Activated CD8-positive, alpha-beta memory T cell treated with anti-CD3 and anti-CD28 coated beads, Interleukin-2, amount 50 U/mL, for 24 hours (primary cell): ENCODE data around the gene LMNB1.

ENCODE experiments used
- DNase-seq: peaks from one replicate; pipeline ENCODE4 v3.0.0-alpha.2; 2020; ENCODE audit errors: extremely low read depth

LMNB1 gene

DNA sequence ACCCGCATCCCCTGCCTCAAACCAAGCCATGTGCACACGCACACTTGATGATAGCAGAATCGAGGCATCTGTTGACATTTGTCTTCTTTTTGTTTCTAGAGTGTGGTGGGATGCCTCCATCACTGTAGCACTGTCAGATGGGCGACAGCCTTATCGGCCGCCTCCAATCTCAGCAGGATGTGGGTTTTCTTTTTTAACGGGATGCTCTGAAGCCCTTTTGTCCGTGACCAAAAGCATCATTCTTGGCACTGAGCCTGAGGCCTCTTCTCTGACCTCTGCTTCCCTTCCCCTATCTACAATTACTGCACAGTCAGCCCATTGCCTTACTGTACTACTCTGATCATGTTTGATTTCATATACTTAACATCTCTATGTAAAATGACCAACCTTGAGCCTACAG, 78.3 kb downstream of the LMNB1 start:
- no peak for DNase-seq

DNA sequence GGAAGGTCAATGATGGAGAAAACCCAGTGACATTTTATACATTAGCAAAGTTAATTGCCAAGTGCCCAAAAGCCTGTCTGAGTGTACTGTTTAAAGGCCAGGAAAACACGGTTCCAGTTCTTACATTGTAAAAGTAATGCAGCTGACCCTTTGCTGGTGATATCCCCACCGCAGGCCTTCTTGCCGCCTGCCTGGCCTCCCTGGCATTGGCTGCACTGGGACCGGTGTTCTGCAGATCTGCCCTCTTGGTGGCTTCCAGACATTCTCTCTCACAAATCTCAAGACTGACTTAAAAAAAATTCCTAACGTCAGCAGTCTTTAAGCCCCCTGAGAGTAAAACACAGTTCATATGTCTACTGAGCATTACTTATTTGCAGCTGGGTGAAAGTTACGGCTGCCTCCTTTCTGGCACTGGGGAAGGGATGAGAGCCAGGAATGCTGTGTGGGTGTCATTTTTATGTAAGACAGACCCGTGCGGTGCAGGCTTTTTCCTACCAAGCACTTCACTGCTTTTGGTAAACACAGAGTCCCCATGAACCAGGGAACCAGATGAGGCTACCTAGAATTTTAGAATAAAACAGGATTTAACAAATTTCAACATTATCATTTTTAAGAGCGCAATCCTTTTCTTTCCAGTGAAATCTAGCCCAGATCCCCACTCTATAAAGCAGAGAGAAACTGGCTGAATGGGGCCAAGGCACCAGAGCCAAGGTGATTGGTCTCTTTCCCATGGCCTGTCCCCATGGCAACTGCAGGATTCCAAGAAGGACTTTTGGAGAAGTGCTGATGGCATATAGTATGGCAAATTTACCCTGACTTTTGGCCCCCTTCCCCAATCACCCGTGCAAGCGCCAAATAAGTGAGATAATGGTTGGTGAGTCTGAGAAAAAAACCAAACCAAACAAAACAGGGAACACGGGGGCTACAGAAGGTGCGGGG, 80.8 kb downstream of the LMNB1 start:
- DNase-seq = no peak

DNA sequence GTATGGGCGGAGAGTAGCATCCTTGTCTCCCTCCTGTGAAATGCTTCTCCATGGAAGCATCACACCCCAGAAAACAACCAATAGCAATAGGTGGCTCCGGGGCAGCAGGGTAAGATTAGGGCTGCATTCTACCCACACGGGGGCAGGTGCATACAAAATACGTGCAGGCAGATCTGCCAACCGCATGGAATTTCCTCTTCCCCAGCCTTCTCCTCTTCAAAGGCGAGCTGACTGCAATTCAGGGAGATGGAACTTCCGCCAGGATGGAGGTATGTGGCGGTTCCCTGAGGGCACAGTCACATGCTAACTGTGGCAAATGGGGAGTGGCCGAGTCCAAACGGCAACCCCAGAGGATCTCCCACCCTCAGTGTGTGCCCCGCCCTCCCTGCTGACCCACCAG, 81.5 kb downstream of the LMNB1 start:
- no peak for DNase-seq

DNA sequence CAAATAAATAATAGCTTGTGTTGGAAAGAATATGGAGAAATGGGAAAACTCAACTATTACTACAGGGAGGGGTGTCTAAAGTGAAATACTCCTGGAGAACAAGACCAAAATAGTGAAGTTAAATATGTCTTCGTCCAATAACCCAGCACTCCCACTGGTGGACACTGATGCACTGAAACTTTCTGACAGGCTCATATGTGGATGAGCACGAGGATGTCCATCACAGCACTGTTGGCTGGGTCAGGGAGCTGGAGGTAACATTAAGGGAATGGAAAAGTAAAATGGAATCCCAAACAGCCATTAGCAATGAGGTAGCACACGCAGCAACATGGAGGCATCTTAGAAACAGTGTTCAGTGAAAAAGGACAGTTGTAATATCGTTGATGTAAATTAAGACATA, 86.5 kb downstream of the LMNB1 start:
- DNase-seq = no peak

DNA sequence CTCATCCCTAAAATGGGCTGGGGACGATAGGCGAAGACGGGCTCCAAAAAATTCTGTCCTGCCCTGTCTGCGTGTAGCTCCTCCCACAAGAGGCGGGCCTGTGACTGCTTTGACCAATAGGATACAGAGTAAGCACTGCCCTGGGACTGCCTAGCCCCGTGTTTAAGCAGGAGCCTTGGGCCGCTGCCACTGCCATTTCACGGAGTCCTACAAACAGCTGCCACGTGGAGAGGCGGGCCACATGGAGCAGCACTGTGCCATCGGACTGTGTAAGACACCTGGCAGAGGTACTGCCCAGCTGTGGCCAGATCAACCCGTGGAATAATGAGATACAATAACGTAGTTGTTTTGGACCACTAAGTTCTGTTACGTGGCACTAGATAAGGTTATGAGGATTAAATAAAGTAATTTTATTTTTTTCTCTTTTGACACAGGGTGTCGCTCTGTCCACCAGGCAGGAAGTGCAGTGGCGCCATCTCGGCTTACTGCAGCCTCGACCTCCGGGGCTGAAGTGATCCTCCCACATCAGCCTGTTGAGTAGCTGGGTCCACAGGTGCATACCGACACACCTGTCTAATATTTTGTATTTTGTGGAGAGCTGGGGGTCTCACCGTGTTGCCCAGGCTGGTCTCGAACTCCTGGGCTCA, 87.2 kb downstream of the LMNB1 start:
- DNase-seq = no peak

DNA sequence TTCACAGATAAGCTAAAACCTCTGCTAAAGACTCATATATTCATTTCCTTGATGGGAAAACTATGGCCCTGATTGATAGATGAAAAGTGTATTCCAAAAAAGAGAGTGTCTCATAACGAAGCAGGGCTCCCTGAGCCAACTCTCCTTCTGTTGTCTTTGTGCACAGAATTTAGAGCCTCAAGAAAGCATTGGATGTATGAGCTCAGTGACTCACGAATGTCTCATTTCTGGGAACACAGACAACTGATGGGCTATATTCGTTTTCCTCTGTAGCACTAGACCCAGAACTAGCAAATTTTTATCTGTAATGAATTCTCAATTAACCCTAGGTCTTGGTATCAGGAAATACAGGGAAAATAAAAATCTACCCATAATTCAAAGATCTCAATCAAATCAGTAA, 88.4 kb downstream of the LMNB1 start:
- no peak for DNase-seq

DNA sequence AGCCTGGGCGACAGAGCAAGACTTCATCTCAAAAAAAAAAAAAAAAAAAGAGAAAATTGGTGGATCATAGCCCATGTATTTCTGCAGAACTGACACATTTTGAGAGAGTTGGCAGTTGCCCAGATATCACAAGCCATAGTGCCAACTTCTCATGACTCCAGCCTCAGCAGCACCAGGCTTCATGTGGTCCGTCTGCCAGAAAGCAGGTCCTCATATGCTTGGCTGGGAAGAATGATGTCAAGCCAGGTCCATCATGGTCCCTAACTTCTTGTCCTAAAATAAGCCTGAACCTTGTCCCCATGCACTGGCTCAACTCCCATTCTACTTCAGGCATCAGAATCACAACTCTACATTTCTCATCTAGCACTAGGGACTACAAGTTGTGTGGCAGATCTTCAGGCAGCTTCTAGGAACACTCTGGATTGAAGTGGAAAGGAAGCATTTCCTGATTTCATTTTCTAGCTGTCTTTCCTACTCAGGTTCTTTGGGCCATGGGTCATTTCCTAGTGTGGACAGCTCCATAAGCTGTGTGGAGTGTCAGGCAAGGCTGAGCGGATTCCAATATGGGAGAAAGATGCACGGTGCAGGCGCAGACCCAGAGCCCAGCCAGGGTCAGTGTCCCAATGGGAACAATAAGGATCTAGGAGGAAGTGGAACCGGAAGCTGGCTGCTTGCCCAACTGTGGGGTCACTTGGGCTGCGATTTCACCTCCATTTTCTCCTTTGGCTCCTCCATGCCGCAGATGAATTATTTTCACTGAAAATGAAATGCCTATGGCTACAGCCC, 90.1 kb downstream of the LMNB1 start:
- DNase-seq = no peak

DNA sequence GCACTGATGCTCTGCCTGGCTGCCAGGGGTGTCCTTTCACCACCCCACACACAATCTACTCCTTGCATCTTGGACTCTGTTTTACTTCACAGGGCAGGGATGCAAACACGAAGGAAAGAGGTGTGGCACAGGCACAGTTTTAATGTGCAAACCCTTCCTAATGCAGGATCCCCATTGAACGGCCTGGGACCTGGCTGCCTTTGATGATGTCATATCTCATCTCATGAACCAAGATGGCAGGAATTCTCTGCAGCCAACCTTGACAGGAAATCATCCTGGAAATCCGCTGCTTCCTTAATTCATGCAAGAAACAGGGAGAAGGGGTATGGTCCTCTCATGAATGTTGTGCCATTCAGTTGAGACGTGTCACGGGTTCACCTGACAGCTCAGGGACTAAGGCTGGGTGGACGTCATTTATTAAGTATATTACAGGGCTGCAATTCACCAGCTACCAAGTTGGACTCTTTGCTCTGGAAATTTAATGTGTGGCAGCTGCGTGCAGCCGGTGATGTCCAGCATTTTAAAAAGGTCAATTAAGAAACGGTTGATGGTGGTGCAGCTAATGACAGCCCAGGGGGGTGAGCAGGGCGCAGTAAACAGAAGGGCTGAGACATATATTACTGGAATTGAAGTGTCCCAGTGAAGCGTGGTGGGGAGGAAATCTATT, 91.5 kb downstream of the LMNB1 start:
- DNase-seq = no peak

DNA sequence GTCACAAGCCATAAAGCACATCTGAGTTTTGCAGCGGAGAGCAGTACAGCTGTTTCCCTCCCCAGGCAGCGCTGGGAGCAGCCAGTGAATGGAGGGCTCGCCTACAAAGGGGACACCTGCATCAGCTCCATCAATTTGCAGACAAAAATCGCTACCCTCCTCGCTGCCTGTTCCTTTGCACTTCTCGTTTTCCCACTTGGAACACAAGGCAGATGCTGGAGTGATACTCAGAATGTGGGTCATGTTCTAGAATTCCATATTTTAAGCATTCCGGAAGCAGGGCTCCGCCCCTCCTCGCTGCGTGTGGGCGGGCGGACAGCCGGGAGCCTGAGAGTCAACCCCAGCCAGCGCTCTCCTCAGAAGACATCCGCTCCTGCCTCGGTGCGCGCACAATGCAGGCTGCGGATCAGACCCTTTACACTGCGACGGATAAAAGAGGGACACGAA, 92.1 kb downstream of the LMNB1 start:
- no peak for DNase-seq

DNA sequence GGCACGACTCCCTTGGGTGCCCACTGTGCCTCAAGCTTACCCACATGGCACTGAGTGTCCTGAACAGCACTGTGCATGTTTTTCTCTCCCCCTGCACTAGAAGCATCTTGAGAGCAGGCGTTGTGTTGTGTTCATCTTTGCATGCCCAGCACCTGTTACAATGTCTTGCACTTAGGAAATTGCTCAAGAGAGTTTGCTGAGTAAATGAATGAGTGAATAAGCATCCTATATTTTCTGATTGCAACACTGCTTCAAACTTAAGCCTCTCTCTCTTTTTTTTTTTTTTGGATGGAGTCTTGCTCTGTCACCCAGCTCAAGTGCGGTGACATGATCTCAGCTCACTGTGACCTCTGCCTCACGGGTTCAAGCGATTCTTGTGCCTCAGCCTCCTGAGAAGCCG, 94.5 kb downstream of the LMNB1 start:
- no peak for DNase-seq

DNA sequence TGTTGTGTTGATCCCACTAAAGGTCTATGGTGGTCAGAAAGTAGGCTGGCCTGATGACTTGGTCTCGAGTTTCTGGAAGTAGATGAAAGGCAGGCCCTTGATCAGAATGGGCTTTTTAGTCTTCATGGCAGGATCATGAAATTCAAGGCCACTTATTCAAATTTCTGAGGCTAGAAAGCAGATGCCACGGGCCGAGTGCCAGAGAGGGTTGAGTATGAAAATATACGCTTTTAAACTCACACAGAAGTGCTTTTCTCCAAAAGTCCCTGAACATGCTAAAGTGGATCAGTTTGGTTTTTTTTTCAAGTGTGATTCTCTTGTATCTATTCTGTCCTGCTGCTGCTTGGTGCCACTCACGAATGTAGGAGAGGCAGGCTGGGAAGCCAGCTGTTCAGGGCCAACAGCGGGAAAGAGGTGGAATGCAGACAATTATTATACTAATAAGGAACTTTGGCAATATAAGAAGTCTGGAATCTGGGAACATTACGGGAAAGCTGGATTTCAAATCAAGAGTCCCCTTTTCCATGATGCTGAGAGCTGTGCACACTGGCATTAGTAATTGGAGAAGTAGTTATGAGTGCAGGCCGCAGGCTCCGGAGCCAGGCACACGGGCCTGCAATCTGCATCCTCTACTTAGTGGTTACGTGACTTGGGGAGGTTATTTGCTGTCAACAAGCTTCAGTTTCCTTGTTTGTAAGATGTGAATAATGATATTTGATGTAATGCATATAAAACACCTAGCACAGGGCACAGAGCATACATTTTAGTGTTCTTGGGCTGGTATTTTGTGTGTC, 95.8 kb downstream of the LMNB1 start:
- no peak for DNase-seq

DNA sequence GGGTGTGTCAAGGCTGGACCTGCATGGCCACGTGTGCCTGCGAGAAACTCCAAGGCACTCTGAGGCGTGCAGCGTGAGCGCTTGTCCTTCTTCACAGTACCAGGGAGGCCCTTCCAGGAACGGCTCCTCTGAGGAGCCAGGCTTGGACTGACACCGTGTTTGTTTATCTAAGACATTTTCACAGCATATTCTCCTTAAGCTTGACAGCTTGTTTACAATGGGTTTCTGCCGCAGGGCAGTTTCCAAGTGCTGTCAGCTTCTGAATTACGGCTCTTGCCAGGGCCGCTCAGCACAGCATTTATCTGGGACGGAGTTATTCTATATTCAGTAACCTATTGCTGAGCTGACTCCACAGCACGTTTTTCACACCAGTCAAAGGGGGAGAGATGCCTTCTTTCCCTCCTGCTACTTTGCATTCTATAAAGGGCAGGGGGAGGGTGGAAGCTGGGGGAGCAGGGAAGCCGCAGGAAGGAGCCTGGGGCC, 98.4 kb downstream of the LMNB1 start:
- no peak for DNase-seq

DNA sequence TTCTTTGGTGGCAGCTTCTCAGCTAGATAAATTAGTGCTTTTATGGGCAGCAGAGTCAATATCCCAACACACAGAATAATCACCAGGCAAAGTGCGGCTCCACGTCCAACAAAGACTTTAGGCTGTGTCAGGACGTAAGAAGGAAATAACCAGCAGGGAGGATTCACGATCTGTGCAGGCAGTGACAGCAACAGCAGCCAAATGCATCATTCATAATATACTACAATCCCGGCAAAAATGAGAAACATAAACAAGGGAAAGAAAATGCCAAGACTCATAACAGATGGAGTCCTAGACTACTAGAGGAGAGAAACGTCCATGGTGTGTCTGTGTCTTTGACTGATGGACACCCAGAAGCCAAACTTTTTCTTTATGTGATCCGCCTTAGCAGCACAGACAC, 100.7 kb downstream of the LMNB1 start:
- DNase-seq = no peak

DNA sequence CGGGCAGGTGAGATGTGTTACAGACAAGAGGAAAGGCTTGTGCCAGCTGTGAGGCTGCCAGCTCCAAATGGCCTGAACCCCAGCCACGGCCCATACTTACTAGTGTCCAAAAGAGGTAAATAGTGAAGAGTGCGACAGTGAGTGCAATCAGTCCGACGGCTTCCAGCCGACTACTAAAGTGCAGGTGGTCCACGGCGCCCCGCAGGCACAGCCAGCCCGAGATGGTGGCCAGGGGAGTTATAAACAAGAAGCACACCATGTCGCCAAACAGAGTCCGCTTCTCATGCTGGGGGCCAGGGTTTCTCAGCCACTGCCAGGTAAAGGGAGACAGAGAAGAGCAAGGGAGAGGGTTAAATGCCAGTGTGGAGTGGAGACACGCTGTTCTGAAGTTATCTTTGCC, 101.1 kb downstream of the LMNB1 start:
- DNase-seq = no peak

DNA sequence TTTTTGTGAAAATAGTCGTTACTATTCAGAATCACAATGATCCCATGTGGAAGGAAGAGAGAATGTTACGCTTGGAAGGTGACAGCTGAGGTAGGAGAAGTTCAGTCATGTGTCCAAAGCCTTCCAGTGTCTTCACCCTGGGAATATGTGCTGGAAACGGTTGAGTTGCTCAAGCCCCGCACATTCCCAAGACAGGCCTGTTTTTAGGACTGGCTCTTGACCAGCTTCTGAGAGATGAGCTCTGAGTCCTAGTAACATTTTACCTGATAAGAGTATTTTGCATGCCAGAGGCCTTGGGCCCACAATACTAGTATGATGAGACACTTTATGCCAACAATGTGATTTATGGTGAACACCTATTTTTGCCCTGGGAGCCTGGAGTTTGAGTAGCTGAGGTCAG, 101.7 kb downstream of the LMNB1 start:
- no peak for DNase-seq

DNA sequence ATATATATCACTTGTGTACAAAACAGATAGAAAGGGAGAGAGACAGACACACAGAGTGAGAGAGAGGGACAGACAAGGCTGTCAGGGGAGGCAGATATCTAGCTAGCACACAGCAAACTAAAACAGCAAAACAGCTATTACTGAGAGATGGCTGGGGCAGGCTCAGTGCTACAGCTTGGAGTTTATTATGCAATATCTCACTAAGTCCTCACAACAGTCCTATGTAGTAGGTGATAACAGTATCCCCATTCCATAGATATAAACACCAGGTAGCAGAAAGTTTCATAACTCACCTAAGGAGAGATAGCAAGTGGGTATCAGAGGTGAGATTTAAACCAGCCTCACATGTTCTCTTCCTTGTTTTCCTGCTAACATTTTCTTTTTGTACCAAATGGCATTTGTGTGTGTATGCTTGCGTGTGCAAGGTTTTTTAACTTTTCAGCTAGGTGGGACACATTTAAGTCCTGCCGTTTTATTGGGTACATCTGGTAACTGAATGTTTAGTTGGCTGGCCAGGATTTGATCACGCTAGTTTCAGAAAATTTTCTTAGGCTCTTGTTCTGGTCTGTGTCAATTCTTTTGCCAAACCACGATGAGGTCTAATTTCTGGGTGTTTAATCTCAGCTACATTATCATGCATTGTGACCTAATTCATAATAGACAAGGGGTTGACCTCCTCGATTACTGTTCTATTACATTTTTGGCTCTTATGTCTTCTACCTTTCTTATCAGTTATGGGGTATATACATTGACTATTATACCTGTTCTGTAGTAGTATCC, 105.1 kb downstream of the LMNB1 start:
- DNase-seq = no peak

DNA sequence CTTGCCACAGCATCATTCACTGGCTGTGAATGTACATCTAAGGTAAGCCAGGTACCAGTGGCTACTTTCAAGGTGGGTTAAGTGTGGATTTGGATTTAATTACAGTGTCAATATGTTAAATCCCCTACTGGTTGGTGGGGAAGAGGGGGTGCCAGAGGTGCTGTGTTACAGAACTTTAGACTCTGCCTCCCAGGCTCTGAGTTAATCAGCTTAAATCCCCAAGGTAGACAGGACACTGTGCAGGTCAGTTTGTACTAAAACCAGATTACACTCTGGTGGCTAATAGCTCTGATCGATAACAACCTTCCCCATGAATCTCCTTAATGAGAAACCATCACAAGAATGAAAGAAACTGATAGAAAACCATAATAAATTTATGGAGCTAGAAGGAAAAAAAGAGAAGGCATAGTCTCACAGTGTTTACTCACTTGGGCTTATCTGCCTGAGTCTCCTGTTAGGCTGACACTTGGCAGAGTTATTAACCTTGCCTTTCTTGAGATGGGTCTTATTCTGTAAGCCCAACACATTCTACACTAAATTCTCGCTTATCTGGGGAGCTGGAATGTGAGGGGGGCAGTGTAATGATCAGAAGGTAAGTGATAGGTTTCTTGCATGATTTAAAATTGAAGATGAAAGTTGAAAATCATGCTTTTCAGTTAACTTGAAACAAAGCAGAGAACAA, 106.8 kb downstream of the LMNB1 start:
- DNase-seq = no peak

DNA sequence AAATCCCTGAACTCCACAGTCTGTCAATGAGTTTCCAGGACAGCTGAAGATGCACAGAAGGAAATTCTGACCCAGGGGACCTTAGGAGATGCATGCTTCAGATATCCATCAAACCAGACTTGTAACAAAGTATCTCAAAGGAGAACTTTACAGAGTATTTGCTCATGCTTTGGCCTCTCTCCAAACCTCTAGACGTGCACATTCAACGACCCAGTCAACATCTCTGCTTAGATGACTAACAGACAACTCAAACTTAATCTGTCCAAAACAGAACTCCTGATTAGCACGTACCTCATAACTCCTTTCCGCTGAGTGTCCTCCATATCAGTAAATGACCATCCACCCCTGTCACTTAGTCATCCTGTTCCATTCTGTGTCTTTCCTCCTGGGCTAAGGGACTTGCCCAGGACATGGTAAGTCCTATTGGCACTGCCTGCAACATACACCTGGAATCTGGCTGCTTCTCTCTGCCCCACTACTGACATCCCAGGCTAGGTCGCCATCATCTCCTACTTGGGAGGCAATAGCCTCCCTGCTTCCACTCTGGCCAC, 107.4 kb downstream of the LMNB1 start:
- no peak for DNase-seq
